ENCODE data around the gene DSCAM. TPM values are rescaled to one million over a fixed set of nuclear protein-coding genes. Genes with fewer than 3 reads are reported as not detected.

The DSCAM gene
- total RNA-seq, 1 donor from 2014 or later: not detected

GRCh38 chr21:40371329-40371728, 475.6 kb downstream of the DSCAM start:
- TF ChIP-seq CTCF (IDR thresholded peaks at IDR 0.05) (no peak), POLR2AphosphoS5 (IDR thresholded peaks at IDR 0.05; ENCODE audit: insufficient read depth in 1 of 2, low read depth in 1 of 2) (no peak), POLR2A (IDR thresholded peaks at IDR 0.05) (no peak)
- Histone ChIP-seq H3K9me3 (no peaks in the 10 kb centered on the region), H3K27me3 (no peaks in the 10 kb centered on the region), H3K4me1 (no peaks in the 10 kb centered on the region), H3K4me3 (no peak overlapping the region), H3K36me3 (no peaks in the 10 kb centered on the region), H3K27ac (no peak overlapping the region)
- no peak for DNase-seq (ENCODE audit: extremely low spot score in 2 of 2)
- intact Hi-C loops (cut with DNase I): no loop called here

GRCh38 chr21:40356644-40357043, 490.3 kb downstream of the DSCAM start:
- Histone ChIP-seq H3K4me3 (no peak overlapping the region), H3K4me1 (no peaks in the 10 kb centered on the region), H3K27ac (no peak overlapping the region), H3K36me3 (no peaks in the 10 kb centered on the region), H3K27me3 (no peaks in the 10 kb centered on the region), H3K9me3 (no peaks in the 10 kb centered on the region)
- no peak for DNase-seq (ENCODE audit: extremely low spot score in 2 of 2)
- TF ChIP-seq POLR2AphosphoS5 (IDR thresholded peaks at IDR 0.05; ENCODE audit: insufficient read depth in 1 of 2, low read depth in 1 of 2) (no peak), POLR2A (IDR thresholded peaks at IDR 0.05) (no peak), CTCF (IDR thresholded peaks at IDR 0.05) (no peak)
- intact Hi-C loops (cut with DNase I): no loop called here

- Histone ChIP-seq H3K36me3 (no peaks in the 10 kb centered on the region), H3K4me3 (no peak overlapping the region), H3K27me3 (no peaks in the 10 kb centered on the region), H3K9me3 (no peaks in the 10 kb centered on the region), H3K4me1 (no peaks in the 10 kb centered on the region), H3K27ac (no peak overlapping the region)
- intact Hi-C loops (cut with DNase I): no loop called here
- DNase-seq (ENCODE audit: extremely low spot score in 2 of 2): no peak
- TF ChIP-seq POLR2AphosphoS5 (IDR thresholded peaks at IDR 0.05; ENCODE audit: insufficient read depth in 1 of 2, low read depth in 1 of 2): no peak
These were observed 491.9 kb downstream of the DSCAM start for GRCh38 chr21:40355076-40355475.

- no peaks in the 10 kb centered on the region for H3K27me3 ChIP-seq
- no peaks in the 10 kb centered on the region for H3K4me1 ChIP-seq
- no peaks in the 10 kb centered on the region for H3K36me3 ChIP-seq
- intact Hi-C loops (cut with DNase I): no loop called here
- H3K4me3 ChIP-seq: no peak overlapping the region
- H3K9me3 ChIP-seq: no peaks in the 10 kb centered on the region
- no peak overlapping the region for H3K27ac ChIP-seq
- TF ChIP-seq CTCF (IDR thresholded peaks at IDR 0.05): no peak
- TF ChIP-seq POLR2A (IDR thresholded peaks at IDR 0.05): no peak
- DNase-seq (ENCODE audit: extremely low spot score in 2 of 2): no peak
These were observed 496.0 kb downstream of the DSCAM start for GRCh38 chr21:40351006-40351405.

GRCh38 chr21:40349591-40349990, 497.4 kb downstream of the DSCAM start:
- TF ChIP-seq CTCF (IDR thresholded peaks at IDR 0.05) (no peak), POLR2AphosphoS5 (IDR thresholded peaks at IDR 0.05; ENCODE audit: insufficient read depth in 1 of 2, low read depth in 1 of 2) (no peak), POLR2A (IDR thresholded peaks at IDR 0.05) (no peak)
- no peaks in the 10 kb centered on the region for H3K36me3 ChIP-seq
- no peaks in the 10 kb centered on the region for H3K27me3 ChIP-seq
- no peak overlapping the region for H3K27ac ChIP-seq
- H3K4me3 ChIP-seq: no peak overlapping the region
- H3K9me3 ChIP-seq: no peaks in the 10 kb centered on the region
- no peaks in the 10 kb centered on the region for H3K4me1 ChIP-seq
- no peak for DNase-seq (ENCODE audit: extremely low spot score in 2 of 2)
- intact Hi-C loops (cut with DNase I): no loop called here

Data from vagina (tissue), 2 donors.